Uterus (tissue), 4 donors: ENCODE data around the gene LRRC8C. TPM values are rescaled to one million over a fixed set of nuclear protein-coding genes. Genes with fewer than 3 reads are reported as not detected.

Experiments used
- DNase-seq, 2 donors: peaks; one replicate each; pipeline ENCODE4 v3.0.0-alpha.2; 2019 to 2020
- H3K27ac ChIP-seq, 2 donors: fragments of 200-600 bp; sonication (generic); 1 replicate in 1 of 2; 2 replicates in 1 of 2; pipeline ENCODE4 v1.5.1; 2016 to 2018
- H3K27me3 ChIP-seq, 2 donors: fragments of 200-600 bp; sonication (generic); one replicate each; pipeline ENCODE4 v1.5.1; 2018 to 2019; ENCODE audit warnings: control low read depth in 1 of 2
- H3K36me3 ChIP-seq, 2 donors: fragments of 200-600 bp; sonication (generic); one replicate each; pipeline ENCODE4 v1.5.1; 2019; ENCODE audit warnings: control low read depth in 1 of 2
- H3K4me1 ChIP-seq, 2 donors: fragments of 200-600 bp; sonication (generic); one replicate each; pipeline ENCODE4 v1.5.1; 2018 to 2019; ENCODE audit warnings: control low read depth in 1 of 2
- H3K4me3 ChIP-seq, 2 donors: fragments of 200-600 bp; sonication (generic); 1 replicate in 1 of 2; 2 replicates in 1 of 2; pipeline ENCODE4 v1.5.1; 2018 to 2019; ENCODE audit warnings: mild to moderate bottlenecking in 1 of 2
- H3K9me3 ChIP-seq, 2 donors: fragments of 200-600 bp; sonication (generic); one replicate each; pipeline ENCODE4 v1.5.1; 2019; ENCODE audit warnings: control low read depth in 1 of 2
- CTCF ChIP-seq, 4 experiments: fragments of 200-600 bp in 2 of 4; fragments of 450-650 bp in 2 of 4; sonication (generic) in 2 of 4; IDR thresholded peaks; one replicate each; pipeline ENCODE4 v1.5.1; 2016 to 2019; ENCODE audit warnings: antibody characterized with exemption in 4 of 4, mild to moderate bottlenecking in 2 of 4, moderate library complexity in 1 of 4
- POLR2A ChIP-seq, 2 donors: fragments of 450-650 bp; IDR thresholded peaks; one replicate each; pipeline ENCODE4 v1.6.1; 2016; ENCODE audit warnings: antibody characterized with exemption in 2 of 2, mild to moderate bottlenecking in 1 of 2, moderate library complexity in 1 of 2
- intact Hi-C: fragments of 100-400 bp; cut with DNase I; formaldehyde crosslinking; loops from one replicate; pipeline ENCODE4 v1.15.1; 2023; ENCODE audit warnings: low total_unique reads
- total RNA-seq, 4 donors: library from RNA; depleted of rRNA in 3 of 4; stranded (reverse); fragments of >200 nt in 3 of 4; gene quantifications; one replicate each; pipeline versions ENCODE4 v1.1.0 to v1.2.4, GENCODE V29; 2014 to 2023
- donor health status: DM: yes; HTN: yes; CAD: no.

LRRC8C gene
- total RNA-seq, 4 donors from 2014 or later, result 10.9 to 23.8 (median 19.8) TPM

DNA sequence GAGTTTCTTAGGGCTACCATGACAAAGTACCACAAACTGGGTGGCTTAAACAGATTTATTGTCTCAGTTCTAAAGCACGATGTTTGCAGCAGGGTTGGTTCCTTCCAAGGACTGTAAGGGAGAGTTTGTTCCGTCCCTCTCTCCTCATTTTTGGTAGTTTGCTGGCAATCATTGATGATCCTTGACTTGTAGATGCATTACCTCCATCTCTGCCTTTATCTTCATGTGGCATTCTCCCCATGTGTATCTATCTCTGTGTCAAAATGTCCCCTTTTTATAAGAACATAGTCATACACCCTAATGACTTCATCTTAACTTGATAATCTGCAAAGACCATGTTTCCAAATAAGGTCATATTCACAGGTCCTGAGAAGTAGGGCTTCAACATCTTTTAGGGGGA is 90.2 kb downstream of the LRRC8C start:
- H3K9me3 ChIP-seq, result no peaks in the 10 kb centered on the region

DNA sequence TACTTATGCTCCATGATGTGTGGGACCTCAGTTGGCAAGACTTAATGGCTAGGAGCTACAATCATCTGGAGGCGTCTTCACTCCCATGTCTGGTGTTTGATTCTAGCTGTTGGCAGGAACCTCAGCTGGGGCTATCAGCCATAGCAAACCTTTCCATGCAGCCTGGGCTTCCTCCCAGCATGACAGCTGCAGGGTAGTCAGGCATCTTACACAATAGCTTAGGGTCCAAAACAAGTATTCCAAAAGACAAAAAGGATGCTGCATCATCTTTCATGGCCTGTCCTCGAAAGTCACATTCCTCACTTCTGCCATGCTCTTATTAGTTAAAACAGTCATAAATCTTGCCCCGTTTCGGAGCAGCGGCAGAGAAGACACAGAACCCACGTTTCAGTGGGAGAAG is 90.9 kb downstream of the LRRC8C start:
- intact Hi-C loops, result no loop called here
- DNase-seq, result peak in 1 of 2 donors; percentile 64
- H3K36me3 ChIP-seq, result no peaks in the 10 kb centered on the region
- TF ChIP-seq POLR2A (IDR thresholded peaks at IDR 0.05) (no peak), CTCF (IDR thresholded peaks at IDR 0.05) (no peak)
- H3K4me3 ChIP-seq, result no peak overlapping the region
- no peaks in the 10 kb centered on the region for H3K9me3 ChIP-seq
- H3K27me3 ChIP-seq, result no peaks in the 10 kb centered on the region
- peak overlapping the region in 1 of 2 donors; percentile 56 for H3K27ac ChIP-seq
- H3K4me1 ChIP-seq, result no peaks in the 10 kb centered on the region

More for the DNA sequence above, 90.2 kb downstream of the LRRC8C start:
- TF ChIP-seq CTCF (IDR thresholded peaks at IDR 0.05) (no peak), POLR2A (IDR thresholded peaks at IDR 0.05) (no peak)
- H3K27ac ChIP-seq, result peak overlapping the region in 1 of 2 donors; percentile 26
- H3K36me3 ChIP-seq, result no peaks in the 10 kb centered on the region
- intact Hi-C loops, result no loop called here
- H3K4me3 ChIP-seq, result no peak overlapping the region
- no peak for DNase-seq
- H3K27me3 ChIP-seq, result no peaks in the 10 kb centered on the region
- H3K4me1 ChIP-seq, result no peaks in the 10 kb centered on the region

- H3K4me3 ChIP-seq, result no peak overlapping the region
- peak overlapping the region in 1 of 2 donors; percentile 56 for H3K27ac ChIP-seq
- intact Hi-C loops, result no loop called here
- no peak for TF ChIP-seq POLR2A (IDR thresholded peaks at IDR 0.05)
- no peak for TF ChIP-seq CTCF (IDR thresholded peaks at IDR 0.05)
- no peaks in the 10 kb centered on the region for H3K4me1 ChIP-seq
- no peaks in the 10 kb centered on the region for H3K27me3 ChIP-seq
- no peaks in the 10 kb centered on the region for H3K9me3 ChIP-seq
- H3K36me3 ChIP-seq, result no peaks in the 10 kb centered on the region
- DNase-seq, result no peak
These were observed 91.6 kb downstream of the LRRC8C start for GRCh38 chr1:89724369-89725010.

- intact Hi-C loops, result no loop called here
- Histone ChIP-seq H3K4me3 (no peak overlapping the region), H3K27me3 (no peaks in the 10 kb centered on the region), H3K36me3 (no peaks in the 10 kb centered on the region), H3K27ac (peak overlapping the region in 1 of 2 donors; percentile 56), H3K4me1 (no peaks in the 10 kb centered on the region), H3K9me3 (no peaks in the 10 kb centered on the region)
- DNase-seq, result no peak
- TF ChIP-seq CTCF (IDR thresholded peaks at IDR 0.05), result no peak
- TF ChIP-seq POLR2A (IDR thresholded peaks at IDR 0.05), result no peak
These were observed 92.1 kb downstream of the LRRC8C start for GRCh38 chr1:89725011-89725370.

DNA sequence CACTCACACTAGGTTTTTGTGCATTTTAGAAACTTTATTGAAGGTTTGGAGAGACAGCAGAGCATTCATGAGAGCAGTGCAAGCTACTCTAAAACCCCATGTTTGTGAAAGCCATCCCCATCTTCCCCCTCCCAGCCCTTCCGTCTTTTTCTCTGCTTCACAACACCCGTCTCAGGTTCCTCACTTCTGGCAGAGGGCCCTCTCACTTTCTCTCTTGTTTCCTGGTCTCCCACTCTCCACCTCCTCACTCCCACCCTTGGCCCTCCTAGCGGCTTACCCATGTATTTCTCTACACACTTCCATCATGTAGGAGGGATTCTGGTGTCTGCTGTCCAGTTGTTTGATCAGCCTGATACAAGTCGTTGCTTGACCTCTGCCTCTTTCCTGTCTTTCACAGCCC is 92.7 kb downstream of the LRRC8C start:
- no peaks in the 10 kb centered on the region for H3K4me1 ChIP-seq
- peak overlapping the region in 1 of 2 donors; percentile 56 for H3K27ac ChIP-seq
- TF ChIP-seq POLR2A (IDR thresholded peaks at IDR 0.05) (no peak), CTCF (IDR thresholded peaks at IDR 0.05) (no peak)
- no peaks in the 10 kb centered on the region for H3K9me3 ChIP-seq
- no peaks in the 10 kb centered on the region for H3K27me3 ChIP-seq
- intact Hi-C loops, result no loop called here
- DNase-seq, result no peak
- no peaks in the 10 kb centered on the region for H3K36me3 ChIP-seq
- no peak overlapping the region for H3K4me3 ChIP-seq
